Lower leg skin (tissue), 4 donors: ENCODE measurements around the gene NPTN. TPM values are rescaled to one million over a fixed set of nuclear protein-coding genes. Genes with fewer than 3 reads are reported as not detected.

ENCODE experiments used
- DNase-seq, 2 donors: peaks; one replicate each; pipeline ENCODE4 v3.0.0-alpha.2; 2019; ENCODE audit warnings: low spot score in 2 of 2
- H3K4me3 ChIP-seq: fragments of 200-600 bp; sonication (generic); 2 replicates; pipeline ENCODE4 v1.5.1; 2017; ENCODE audit warnings: mild to moderate bottlenecking, low read depth; ENCODE audit not compliant: poor library complexity, severe bottlenecking
- POLR2A ChIP-seq, 2 donors: fragments of 450-650 bp; IDR thresholded peaks; one replicate each; pipeline ENCODE4 v1.6.1; 2016 to 2017; ENCODE audit warnings: antibody characterized with exemption in 2 of 2, mild to moderate bottlenecking in 1 of 2, moderate library complexity in 1 of 2
- WGBS, 2 donors: methylation state at CpG; one replicate each; pipeline ENCODE4 v1.1.5; 2018; 5-methylcytosine and 5-hydroxymethylcytosine counted together
- intact Hi-C: fragments of 100-400 bp; cut with DNase I; formaldehyde crosslinking; loops from one replicate; pipeline ENCODE4 v1.15.0; 2023; ENCODE audit warnings: low total_unique reads
- total RNA-seq, 4 donors: library from RNA; depleted of rRNA; stranded (reverse); fragments of >200 nt; gene quantifications; one replicate each; pipeline ENCODE4 v1.1.0, GENCODE V29; 2016
- TF ChIP-seq, protein P1 (sequence below), 3 donors: fragments of 450-650 bp; IDR thresholded peaks; one replicate each; pipeline ENCODE4 v1.5.1; 2016; ENCODE audit warnings: antibody characterized with exemption in 3 of 3, mild to moderate bottlenecking in 3 of 3, moderate library complexity in 2 of 3

Gene NPTN
- total RNA-seq, 4 donors from 2014 or later, result 124 to 181 (median 150) TPM

DNA sequence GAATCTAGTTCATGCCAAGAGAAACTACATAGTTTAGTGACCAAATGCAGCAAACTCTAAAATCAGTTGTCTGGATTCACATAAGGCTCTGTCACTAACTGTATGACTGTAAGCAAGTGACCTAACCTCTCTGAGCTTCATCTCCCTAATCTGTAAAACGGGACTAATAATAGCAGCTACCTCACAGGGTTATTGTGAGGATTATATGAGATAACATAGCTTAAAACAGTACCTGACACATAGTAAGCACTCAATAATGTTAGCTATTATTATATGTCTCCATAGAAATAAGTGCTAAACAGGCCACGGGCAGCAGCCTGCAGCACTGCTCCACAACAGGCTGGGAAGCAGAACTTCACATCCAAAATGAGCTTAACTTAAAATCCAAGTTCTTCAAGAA, 30.2 kb downstream of the NPTN start:
- 64 to 74% methylated on average over 2 of the region's 2 CpGs for WGBS, 2 donors
- intact Hi-C loops, result no loop called here
- TF ChIP-seq POLR2A (IDR thresholded peaks at IDR 0.05), result no peak
- TF ChIP-seq, protein P1, sequence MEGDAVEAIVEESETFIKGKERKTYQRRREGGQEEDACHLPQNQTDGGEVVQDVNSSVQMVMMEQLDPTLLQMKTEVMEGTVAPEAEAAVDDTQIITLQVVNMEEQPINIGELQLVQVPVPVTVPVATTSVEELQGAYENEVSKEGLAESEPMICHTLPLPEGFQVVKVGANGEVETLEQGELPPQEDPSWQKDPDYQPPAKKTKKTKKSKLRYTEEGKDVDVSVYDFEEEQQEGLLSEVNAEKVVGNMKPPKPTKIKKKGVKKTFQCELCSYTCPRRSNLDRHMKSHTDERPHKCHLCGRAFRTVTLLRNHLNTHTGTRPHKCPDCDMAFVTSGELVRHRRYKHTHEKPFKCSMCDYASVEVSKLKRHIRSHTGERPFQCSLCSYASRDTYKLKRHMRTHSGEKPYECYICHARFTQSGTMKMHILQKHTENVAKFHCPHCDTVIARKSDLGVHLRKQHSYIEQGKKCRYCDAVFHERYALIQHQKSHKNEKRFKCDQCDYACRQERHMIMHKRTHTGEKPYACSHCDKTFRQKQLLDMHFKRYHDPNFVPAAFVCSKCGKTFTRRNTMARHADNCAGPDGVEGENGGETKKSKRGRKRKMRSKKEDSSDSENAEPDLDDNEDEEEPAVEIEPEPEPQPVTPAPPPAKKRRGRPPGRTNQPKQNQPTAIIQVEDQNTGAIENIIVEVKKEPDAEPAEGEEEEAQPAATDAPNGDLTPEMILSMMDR (IDR thresholded peaks at IDR 0.05), result no peak
- DNase-seq, result no peak
- H3K4me3 ChIP-seq, result no peak overlapping the region

DNA sequence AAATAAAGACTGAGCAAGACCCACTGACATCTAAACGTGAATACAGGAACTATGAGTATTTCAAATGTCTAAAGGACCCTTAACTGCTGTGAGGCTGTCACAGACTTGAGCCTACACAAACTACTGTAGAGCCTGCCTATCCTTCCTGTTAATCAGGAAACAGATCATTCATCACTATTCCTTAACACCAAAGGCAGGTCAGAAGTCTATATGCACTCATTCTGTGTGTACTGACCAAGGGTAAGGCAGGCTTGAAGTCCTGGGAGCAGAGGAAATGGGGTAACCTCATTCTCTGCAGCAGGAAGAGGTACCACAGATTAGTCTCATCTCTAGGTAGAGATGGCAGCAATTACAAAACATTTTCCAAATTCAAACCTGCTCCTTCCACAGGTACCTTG, 30.7 kb downstream of the NPTN start:
- intact Hi-C loops, result no loop called here
- TF ChIP-seq, protein P1 (IDR thresholded peaks at IDR 0.05), result no peak
- TF ChIP-seq POLR2A (IDR thresholded peaks at IDR 0.05), result no peak
- DNase-seq, result no peak
- 0 to 9% methylated on average over 1 of the region's 1 CpG for WGBS, 2 donors
- no peak overlapping the region for H3K4me3 ChIP-seq

DNA sequence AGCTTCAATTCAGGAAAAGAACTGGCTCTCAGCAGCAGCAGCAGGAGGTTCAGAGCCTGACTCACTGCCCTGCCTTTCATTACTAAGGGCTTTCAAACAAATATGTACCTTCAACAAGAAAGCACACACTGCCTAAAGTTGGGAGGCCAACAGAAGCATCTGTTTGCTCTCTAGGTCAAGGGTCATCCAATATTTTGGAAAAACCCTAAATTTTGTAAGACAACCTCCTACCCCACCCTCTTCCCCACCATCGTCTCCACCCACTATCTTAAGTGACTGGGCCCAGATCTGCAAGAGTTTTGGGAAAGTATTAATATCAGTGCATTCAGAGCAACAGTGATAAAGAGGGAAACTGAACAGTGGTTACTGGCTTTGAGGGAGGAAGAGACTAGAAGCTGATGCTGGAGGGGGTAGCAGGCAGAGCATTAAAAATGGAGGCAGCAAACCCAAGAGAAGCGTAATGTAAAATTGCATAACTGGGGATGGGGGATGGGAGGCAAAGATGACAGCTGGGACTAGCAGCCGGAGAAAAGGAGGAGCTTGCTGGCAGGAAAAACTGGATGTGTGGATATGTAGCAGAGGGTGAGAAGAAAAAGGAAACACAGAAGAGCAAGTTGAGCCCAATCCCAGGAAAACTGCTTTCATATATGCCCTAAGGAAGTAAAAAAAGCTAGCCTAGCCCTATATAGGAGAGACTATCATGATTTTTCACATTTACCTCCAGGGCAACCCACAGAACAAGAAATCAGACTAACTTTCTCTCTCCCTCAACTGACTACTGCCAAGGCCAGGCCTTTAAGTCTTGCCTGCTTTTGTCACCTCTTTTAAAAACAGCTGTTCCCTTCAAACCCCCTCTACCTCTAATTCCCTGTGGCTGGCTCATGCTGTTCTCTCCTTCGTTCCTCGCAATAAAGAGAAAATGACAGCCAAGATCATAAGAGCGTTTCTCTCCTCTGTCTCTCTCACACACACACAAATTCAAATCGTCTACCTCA, 31.4 kb downstream of the NPTN start:
- 23 to 26% methylated on average over 7 of the region's 7 CpGs for WGBS, 2 donors
- intact Hi-C loops, result no loop called here
- no peak overlapping the region for H3K4me3 ChIP-seq
- peak in 1 of 2 donors; percentile 68 for DNase-seq
- TF ChIP-seq, protein P1 (IDR thresholded peaks at IDR 0.05), result no peak
- TF ChIP-seq POLR2A (IDR thresholded peaks at IDR 0.05), result no peak

DNA sequence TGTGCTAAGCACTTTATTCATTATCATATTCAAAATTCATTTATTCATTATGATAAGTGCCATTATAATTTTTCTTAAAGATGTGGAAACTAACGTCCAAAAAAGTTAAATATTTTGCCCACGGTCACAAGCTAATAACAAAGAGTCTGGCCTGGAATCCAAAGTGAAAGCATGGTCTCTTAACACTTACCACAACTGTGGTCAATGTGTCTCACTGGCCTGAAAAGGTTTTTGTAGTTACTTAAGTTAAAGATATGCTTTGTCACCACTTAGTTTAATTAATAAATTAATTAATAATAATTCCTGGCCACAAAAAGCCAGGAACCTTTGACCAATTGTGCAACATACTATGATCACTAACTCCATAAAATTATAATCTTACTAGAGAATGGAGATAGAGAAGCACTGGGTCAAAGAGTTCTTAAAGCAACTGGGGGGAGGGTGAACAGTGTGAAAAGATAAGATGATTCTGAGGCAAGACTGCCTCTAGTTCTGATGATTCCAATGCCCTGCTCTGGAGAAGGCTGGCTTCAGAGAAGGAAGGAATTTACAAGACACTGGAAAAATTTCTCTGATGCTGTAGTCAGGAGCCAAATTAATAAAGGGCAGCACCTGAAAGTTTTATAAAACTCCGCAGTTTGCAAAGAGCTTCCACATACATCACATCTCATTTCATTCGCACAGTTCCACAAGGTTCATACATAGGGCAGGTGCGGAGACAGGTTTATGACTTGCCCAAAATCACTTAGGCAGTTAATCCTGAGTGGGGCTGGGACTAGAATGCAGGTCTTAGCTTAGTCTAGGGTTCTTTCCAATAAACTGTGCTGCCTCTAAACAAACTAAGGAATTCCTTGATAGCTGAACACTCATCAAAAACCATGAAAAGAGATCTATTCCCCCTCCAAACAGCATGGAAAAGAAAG, 32.5 kb downstream of the NPTN start:
- DNase-seq, result no peak
- intact Hi-C loops, result no loop called here
- TF ChIP-seq POLR2A (IDR thresholded peaks at IDR 0.05), result no peak
- TF ChIP-seq, protein P1 (IDR thresholded peaks at IDR 0.05), result no peak
- WGBS, 2 donors, result 86 to 89% methylated on average over 5 of the region's 5 CpGs
- no peak overlapping the region for H3K4me3 ChIP-seq

DNA sequence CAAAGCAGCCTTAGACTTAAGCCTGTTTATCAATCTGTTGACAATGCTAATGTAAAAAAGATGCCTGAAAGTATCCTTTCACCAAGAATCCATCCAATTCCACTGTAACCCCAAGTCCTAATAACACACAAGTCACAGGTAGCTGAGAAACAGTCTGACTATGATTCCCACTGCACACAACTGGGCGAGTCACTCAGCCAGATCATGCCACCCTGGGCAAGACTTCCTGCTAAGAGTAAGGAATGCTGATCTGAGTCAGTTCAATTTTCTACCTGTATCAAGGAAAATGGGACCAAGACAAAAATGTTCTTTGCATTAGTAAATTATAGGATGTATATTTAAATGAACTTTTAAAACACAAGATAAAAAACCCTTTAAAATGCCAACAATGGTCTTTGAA, 33.3 kb downstream of the NPTN start:
- DNase-seq, result no peak
- WGBS, 2 donors, result 62 to 75% methylated on average over 1 of the region's 1 CpG
- no peak overlapping the region for H3K4me3 ChIP-seq
- TF ChIP-seq POLR2A (IDR thresholded peaks at IDR 0.05), result no peak
- intact Hi-C loops, result no loop called here
